GM21825 (cell line): ENCODE data around the gene GLT6D1.
"Not testable (repeated sequence)": the region's sequence is repeated elsewhere in the genome, so short reads cannot be mapped to it uniquely, and the experiment has no call there.

Experiments used
- ATAC-seq: cut with Tn5 transposase; IDR thresholded peaks from one replicate; pipeline ENCODE4 v1.9.1; 2021; ENCODE audit warnings: mild to moderate bottlenecking, moderate library complexity; ENCODE audit not compliant: unreplicated experiment

The GLT6D1 gene

GRCh38 chr9:135665795-135666189, 26.5 kb upstream of the GLT6D1 start:
- ATAC-seq, result no peak

- no peak for ATAC-seq
Measured at GRCh38 chr9:135664801-135665794, 25.8 kb upstream of the GLT6D1 start.

- ATAC-seq, result no peak
Measured at GRCh38 chr9:135664266-135664665, 24.9 kb upstream of the GLT6D1 start.

- no peak for ATAC-seq
Measured at GRCh38 chr9:135663857-135664256, 24.5 kb upstream of the GLT6D1 start.

GRCh38 chr9:135663451-135663770, 24.1 kb upstream of the GLT6D1 start:
- no peak for ATAC-seq

GRCh38 chr9:135662758-135663450, 23.6 kb upstream of the GLT6D1 start, which contains the start of gene LCN9:
TSS of gene LCN9 (plus strand) at chr9:135663309. CDS start at chr9:135663322, 13 bp downstream.
- no peak for ATAC-seq

GRCh38 chr9:135661816-135662560, 22.6 kb upstream of the GLT6D1 start:
- no peak for ATAC-seq

GRCh38 chr9:135660407-135660806, 21.1 kb upstream of the GLT6D1 start:
- ATAC-seq, result no peak

GRCh38 chr9:135659252-135659651, 19.9 kb upstream of the GLT6D1 start:
- ATAC-seq, result no peak

- ATAC-seq, result no peak
Measured at GRCh38 chr9:135657416-135657815, 18.1 kb upstream of the GLT6D1 start.

- ATAC-seq, result no peak
Measured at GRCh38 chr9:135655317-135655716, 16.0 kb upstream of the GLT6D1 start.

- no peak for ATAC-seq
Measured at GRCh38 chr9:135650408-135650807, 11.1 kb upstream of the GLT6D1 start.

GRCh38 chr9:135649508-135649907, 10.2 kb upstream of the GLT6D1 start:
- ATAC-seq, result no peak

GRCh38 chr9:135648494-135649410, 9.4 kb upstream of the GLT6D1 start:
- ATAC-seq, result no peak

- ATAC-seq, result no peak
Measured at GRCh38 chr9:135647884-135648283, 8.5 kb upstream of the GLT6D1 start.

- no peak for ATAC-seq
Measured at GRCh38 chr9:135644631-135645218, 5.4 kb upstream of the GLT6D1 start.

GRCh38 chr9:135641745-135642144, 2.4 kb upstream of the GLT6D1 start:
- no peak for ATAC-seq

- ATAC-seq, result no peak
Measured at GRCh38 chr9:135641047-135641446, 1.7 kb upstream of the GLT6D1 start.

GRCh38 chr9:135636930-135637530, 2.3 kb downstream of the GLT6D1 start:
- ATAC-seq, result not testable (repeated sequence)
